GM18867 (cell line): ENCODE results near the gene FBXO48.
"Not testable (repeated sequence)": the region's sequence is repeated elsewhere in the genome, so short reads cannot be mapped to it uniquely, and the experiment has no call there.

Experiments used
- ATAC-seq: cut with Tn5 transposase; IDR thresholded peaks from one replicate; pipeline ENCODE4 v1.9.1; 2021; ENCODE audit warnings: mild to moderate bottlenecking, moderate library complexity; ENCODE audit not compliant: unreplicated experiment

Gene FBXO48

DNA sequence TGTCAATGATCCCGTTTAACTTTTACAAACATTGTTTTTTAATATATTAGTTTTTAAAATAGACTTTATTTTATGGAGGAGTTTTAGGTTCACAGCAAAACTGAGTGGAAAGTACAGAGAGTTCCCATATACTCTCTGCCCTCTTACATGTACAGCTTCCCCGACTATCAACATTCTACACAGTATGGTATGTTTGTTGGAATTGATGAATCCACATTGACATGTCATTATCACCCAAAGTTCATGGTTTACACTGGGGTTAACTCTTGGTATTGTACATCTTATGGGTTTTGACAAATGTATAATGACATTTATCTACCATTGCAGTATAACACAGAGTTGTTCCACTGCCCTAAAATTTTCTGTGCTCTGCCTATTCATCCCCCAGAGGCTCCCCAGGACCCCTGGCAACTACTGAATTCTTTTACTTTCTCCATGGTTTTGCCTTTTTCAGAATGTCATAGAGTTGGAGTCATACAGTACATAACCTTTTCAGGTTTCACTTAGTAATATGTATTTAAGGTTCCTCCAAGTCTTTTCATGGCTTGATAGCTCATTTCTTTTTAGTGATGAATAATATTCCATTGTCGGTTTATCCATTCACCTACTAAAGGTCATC is 5.8 kb upstream of the FBXO48 start:
- ATAC-seq = no peak

DNA sequence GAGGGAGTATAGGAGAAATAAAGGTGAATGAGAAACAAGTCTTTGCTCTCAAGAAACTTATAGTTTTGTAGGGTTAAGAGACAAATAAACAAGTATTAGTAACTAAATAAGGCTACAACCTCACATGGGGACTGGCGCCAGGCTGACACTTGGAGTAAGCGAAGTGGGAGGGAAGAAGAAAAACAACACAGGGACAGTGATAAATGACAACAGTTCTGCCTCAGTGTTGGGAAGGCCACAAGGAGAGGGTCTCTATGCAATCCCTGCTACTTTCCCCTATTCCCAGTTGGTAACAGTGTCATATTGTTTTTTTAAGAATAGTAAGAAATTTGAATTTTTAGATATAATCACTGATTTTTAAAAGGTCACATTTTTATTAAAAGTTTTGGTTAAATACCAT is 4.3 kb upstream of the FBXO48 start:
- no peak for ATAC-seq

DNA sequence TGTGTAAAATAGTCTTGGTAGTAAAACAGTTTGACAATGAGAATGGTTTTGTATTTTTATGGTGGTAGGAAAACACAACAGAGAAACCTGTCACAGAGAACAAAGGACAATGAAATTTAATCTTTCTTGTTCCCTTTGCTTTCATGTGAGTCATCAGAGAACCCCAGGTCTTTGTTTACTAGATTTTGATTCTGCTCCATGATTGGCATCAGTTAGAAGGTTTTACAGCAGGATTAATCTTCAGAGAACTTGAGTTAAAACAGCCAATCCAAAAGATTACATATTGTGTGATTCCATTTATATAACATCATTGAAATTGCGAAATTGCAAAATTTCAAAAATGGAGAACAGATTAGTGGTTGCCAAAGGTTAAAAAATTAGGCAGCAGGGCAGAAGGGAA is 2.8 kb upstream of the FBXO48 start:
- no peak for ATAC-seq

DNA sequence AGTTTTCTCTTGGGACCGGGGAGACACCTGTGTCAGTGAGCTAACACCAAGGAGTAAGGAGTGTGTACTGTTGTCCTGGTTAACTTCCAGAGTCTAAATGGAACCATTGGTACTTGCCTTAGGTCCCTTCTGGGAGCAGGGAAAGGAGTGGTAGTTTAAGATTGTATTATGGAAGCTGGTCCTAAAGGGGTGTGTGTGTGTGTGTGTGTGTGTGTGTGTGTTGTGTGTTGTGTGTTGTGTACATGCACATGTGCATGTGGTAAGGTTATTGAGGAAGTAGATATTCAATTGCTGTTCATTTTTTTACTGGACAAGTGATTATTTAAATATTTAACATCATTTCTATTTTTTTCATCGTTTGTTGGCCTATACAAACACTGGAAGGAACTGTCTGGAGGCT is 1.7 kb upstream of the FBXO48 start:
- ATAC-seq = no peak

DNA sequence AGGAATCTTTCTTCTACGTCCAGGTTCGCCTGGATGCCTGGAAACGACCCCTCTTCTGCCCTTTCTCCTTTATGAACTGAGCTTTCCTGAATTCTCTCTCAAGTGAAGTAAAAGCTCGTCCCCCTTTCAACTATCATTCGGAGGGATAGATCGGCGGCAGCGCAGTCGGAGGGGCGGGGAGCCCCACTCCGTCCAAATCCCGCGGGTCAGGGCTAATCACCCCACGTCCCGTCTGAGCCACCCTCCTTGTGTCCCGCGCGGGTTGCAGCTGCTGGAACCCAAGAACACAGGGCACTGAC is 367 bp downstream of the FBXO48 start:
- ATAC-seq = peak; percentile 31

- no peak for ATAC-seq
Observed at GRCh38 chr2:68466361-68466777, 725 bp downstream of the FBXO48 start.

- no peak for ATAC-seq
Observed at GRCh38 chr2:68465081-68465916, 1.8 kb downstream of the FBXO48 start.

- no peak for ATAC-seq
Observed at GRCh38 chr2:68464651-68465050, 2.4 kb downstream of the FBXO48 start.

- no peak for ATAC-seq
Observed at GRCh38 chr2:68463287-68463877, 3.7 kb downstream of the FBXO48 start.

DNA sequence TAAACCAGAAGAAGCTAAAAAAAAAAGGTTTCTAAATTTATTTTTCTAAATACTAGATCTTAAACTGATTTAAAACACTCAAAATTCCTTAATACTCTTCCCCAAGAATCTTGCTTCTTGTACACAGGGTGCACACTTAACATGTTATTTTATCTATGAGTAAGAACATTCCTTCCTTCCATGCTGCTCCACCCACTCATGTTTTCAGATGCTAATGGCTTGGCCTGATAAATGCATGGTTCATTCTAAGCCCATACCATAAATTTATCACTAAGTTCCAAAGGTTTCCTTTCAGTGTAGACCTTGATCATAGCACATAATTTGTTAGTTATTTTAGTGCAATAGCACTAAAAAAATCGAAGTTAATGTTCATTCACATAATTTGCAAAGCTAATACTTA is 8.1 kb downstream of the FBXO48 start:
- ATAC-seq = no peak

DNA sequence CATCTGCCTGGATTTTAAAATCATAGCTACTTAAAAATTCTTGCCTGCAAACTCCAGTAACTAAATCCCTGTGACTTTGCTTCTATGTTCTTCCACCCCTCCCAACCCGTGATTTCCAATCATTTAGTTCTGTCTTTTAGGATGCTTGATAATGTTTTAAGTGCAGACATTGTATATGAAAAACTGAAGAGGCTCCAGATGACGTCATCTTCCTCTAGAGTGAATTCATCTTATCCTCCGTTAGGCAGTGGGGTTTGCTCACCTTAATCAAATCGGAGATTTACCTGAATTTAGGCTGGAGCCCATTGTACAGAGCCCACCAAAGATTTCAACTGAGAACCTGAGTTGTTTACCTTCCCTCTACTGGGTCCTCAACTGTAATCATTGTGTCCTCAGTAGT is 10.9 kb downstream of the FBXO48 start:
- ATAC-seq = no peak

DNA sequence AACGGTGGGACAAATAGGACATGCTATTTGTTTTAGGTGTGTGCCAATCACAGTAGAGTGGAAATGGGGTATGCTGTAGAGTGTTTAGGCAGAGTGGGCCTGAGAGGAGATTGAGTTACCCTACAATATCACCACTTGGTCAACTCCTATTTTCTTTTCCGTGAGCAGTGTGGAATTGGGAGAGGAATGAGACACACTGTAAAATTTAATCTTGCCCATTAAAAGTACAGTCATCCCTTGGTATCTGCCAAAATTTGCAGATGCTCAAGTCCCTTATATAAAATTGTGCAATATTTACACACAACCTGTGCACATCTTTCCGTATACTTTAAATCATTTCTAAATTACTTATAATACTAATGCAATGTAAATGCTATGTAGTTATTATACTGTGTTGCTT is 12.4 kb downstream of the FBXO48 start:
- ATAC-seq = no peak

GRCh38 chr2:68453761-68454360 is 13.2 kb downstream of the FBXO48 start:
- no peak for ATAC-seq

DNA sequence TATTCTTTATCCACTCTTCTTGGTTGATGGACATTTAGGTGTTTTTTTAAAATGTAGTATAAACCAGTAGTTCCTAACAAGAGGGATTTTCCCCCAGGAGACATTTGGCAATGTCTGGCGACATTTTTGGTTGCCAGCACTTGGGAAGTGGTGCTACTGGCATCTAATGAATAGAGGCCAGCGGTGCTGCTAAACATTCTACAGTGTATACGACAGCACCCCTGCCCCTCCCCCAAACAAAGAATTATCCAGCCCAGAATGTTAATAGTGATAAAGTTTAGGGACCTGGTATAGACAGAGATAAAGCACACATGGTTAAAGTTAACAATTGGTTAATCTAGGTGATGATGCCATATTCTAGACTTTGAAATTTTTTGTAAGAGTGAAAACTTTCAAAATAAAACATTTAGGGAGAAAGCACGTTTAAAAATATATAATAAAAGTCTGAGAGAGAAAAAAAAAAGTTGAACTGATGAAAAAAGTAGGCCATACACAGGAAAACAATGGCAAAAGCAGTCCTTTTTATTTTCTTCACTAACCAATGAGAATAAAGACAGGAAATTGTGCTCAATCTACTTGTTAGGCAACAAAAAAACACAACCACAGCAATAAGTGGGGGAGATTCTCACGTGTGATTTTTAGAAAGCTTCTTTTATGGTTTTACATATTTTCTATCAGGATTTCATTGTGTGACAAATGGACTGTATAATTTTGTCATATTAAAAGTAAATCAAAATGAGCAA is 14.8 kb downstream of the FBXO48 start:
- ATAC-seq = no peak

DNA sequence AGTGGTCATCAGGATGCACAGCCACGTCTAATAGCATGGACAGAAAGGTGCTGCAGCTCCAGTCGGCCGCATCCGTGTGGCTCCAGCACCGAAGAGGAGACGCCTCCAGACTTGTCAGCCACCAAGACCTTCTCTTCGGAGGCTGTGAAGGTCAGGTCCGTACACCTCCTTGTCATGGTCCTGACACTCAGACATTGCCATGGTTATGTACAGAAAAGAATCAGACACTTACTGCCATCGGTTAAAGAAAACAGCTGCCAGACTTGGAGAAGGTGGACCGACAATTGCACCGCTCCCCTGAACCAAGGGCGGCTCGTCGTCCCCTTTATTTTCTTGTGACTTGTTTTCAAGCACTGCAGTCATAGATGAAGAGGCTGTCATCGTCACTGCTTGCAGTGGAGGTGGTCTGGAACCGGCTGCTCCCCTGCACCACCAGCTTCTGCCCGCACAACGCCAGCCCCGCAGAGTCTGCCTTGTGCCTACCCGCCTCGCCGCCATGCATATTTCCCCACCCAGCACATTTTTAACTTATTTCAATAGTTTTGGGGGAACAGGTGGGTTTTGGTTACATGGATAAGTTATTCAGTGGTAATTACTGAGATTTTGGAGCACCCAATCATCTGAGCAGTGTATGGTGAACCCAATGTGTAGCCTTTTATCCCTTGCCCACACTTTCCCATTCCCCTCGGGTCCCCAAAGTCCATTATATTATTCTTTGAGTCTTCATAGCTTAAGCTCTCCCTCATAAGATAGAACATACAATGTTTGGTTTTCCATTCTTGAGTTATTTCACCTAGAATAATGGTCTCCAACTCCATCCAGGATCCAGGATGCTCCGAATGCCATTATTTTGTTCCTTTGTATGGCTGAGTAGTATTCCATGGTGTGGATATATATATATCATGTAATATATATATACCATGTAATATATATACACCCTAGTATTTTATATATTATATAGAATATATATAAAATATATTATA is 18.1 kb downstream of the FBXO48 start:
- no peak for ATAC-seq

DNA sequence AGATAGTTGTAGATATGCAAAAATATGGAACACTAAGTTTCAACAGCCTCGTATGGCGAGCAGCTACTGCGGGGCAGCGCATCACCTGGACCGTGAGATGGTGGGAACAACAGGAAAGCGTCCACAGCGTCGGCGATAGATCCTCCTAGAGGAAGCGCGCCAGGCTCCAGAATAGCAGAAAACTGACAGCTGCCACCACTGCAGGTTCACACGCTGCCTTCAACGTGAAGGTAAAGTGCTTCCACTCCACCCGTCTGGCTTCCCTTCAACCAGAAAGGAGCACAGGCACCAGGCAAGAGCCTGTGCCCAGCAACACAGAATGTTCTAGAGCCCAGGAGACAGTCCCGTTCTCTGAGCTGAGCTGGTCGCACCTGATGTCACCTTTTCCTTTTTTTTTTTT is 20.0 kb downstream of the FBXO48 start:
- ATAC-seq = no peak

GRCh38 chr2:68446425-68446824 is 20.7 kb downstream of the FBXO48 start:
- ATAC-seq = not testable (repeated sequence)

DNA sequence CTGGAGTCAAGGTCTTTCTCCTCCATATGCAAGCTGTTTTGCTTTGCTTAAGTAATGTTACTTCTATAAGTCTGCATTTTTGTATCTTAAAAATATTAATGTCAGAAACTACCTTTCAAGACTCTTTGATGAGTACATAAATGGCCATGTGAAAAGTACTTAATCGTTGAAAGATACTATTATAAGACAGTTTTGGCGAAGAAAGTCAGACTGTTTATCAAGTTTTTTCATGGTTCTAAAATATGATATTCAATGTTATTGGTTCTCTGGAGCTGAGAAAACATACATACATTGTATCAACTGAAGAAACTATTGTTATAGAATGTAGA is 25.1 kb downstream of the FBXO48 start:
- ATAC-seq = no peak

GRCh38 chr2:68441179-68441993 is 25.7 kb downstream of the FBXO48 start:
- peak; percentile 98 for ATAC-seq
